GM12878 (cell line): ENCODE measurements around the gene ACOX1.

ENCODE experiments used
- BRCA1 ChIP-seq: IDR thresholded peaks from 2 replicates; pipeline ENCODE4 v1.6.1; 2011; ENCODE audit warnings: low read depth, low read length, improper control_type of control experiment
- CTCF ChIP-seq, 3 experiments: IDR thresholded peaks in 2 of 3; conservative IDR thresholded peaks in 1 of 3; 2 replicates each; pipeline ENCODE4 v1.5.1; 2011; ENCODE audit warnings: low read depth in 3 of 3, low read length in 3 of 3, mild to moderate bottlenecking in 3 of 3, control low read depth in 2 of 3, moderate library complexity in 2 of 3, inconsistent platforms in 1 of 3, mixed read lengths in 1 of 3; ENCODE audit not compliant: control insufficient read depth in 2 of 3, insufficient read depth in 1 of 3; ENCODE audit errors: extremely low read depth in 1 of 3
- EZH2 ChIP-seq: IDR thresholded peaks from 2 replicates; pipeline ENCODE4 v1.6.1; 2012; ENCODE audit warnings: low read depth, mild to moderate bottlenecking, control low read depth, inconsistent platforms, low read length, borderline replicate concordance; ENCODE audit not compliant: control insufficient read depth
- FOS ChIP-seq: IDR thresholded peaks from 3 replicates; pipeline ENCODE4 v1.6.1; 2011; ENCODE audit warnings: borderline replicate concordance; ENCODE audit not compliant: insufficient read length; ENCODE audit errors: extremely low read depth
- LARP7 ChIP-seq: fragments of 450-650 bp; IDR thresholded peaks from 2 replicates; pipeline ENCODE4 v1.6.1; 2017; ENCODE audit warnings: mild to moderate bottlenecking
- NR2C2 ChIP-seq: IDR thresholded peaks from 2 replicates; pipeline ENCODE4 v1.6.1; 2011; ENCODE audit warnings: borderline replicate concordance, low read depth; ENCODE audit not compliant: control insufficient read depth, insufficient read length
- NRF1 ChIP-seq: conservative IDR thresholded peaks from 2 replicates; pipeline ENCODE4 v1.6.1; 2011; ENCODE audit warnings: mild to moderate bottlenecking, low read depth, low read length, improper control_type of control experiment
- PKNOX1 ChIP-seq: fragments of 450-650 bp; IDR thresholded peaks from 2 replicates; pipeline ENCODE4 v1.6.1; 2016; ENCODE audit warnings: mild to moderate bottlenecking
- POLR2AphosphoS2 ChIP-seq: IDR thresholded peaks from 2 replicates; pipeline ENCODE4 v1.6.1; 2011; ENCODE audit warnings: low read depth, mild to moderate bottlenecking, low read length, improper control_type of control experiment, moderate library complexity
- REST ChIP-seq: IDR thresholded peaks from 2 replicates; pipeline ENCODE4 v1.6.1; 2012; ENCODE audit warnings: mild to moderate bottlenecking, low read depth, low read length
- SPI1 ChIP-seq: IDR thresholded peaks from 2 replicates; pipeline ENCODE4 v1.6.1; 2011; ENCODE audit warnings: low read depth, mild to moderate bottlenecking, low read length, moderate library complexity, borderline replicate concordance; ENCODE audit not compliant: insufficient read depth
- USF1 ChIP-seq: IDR thresholded peaks from 2 replicates; pipeline ENCODE4 v1.6.1; 2011; ENCODE audit warnings: borderline replicate concordance, low read depth, mild to moderate bottlenecking, moderate library complexity, mixed read lengths, low read length; ENCODE audit not compliant: insufficient read depth; ENCODE audit errors: extremely low read length

- TF ChIP-seq CTCF (IDR thresholded peaks at IDR 0.05 in 2 of 3, conservative IDR thresholded peaks at IDR 0.05 in 1 of 3; ENCODE audit: control insufficient read depth in 2 of 3, extremely low read depth in 1 of 3, insufficient read depth in 1 of 3, low read depth in 3 of 3, low read length in 3 of 3) (no peak), SPI1 (no peak), EZH2 (no peak), USF1 (no peak), FOS (no peak), LARP7 (no peak), REST (no peak), PKNOX1 (no peak), BRCA1 (no peak), NRF1 (no peak), NR2C2 (no peak), POLR2AphosphoS2 (no peak)
Measured at GRCh38 chr17:76000755-76001521, 22.0 kb upstream of the ACOX1 start, which contains the start of gene CDK3.
